ENCODE results near the gene ZNF524. TPM values are rescaled to one million over a fixed set of nuclear protein-coding genes. Genes with fewer than 3 reads are reported as not detected.

The ZNF524 gene
- total and polyA plus RNA-seq, 10 of the 15 experiments (the other 5 are each of a cell fraction or from before 2014, with no cell fraction given): 0.47 to 18.6 (median 12.4) TPM; not detected in 1

GRCh38 chr19:55638864-55639359 lies 38.8 kb downstream of the ZNF524 start (continued):
- TF ChIP-seq SMC3 (IDR thresholded peaks at IDR 0.05; ENCODE audit: borderline replicate concordance, low read length): no peak
- no peak for TF ChIP-seq BCLAF1 (IDR thresholded peaks at IDR 0.05)
- TF ChIP-seq NBN (IDR thresholded peaks at IDR 0.05): peak; percentile 18; the same call in 1 of the 2 replicates
- TF ChIP-seq SIX5 (IDR thresholded peaks at IDR 0.05; ENCODE audit: low read depth, low read length, severe bottlenecking): no peak
- no peak for TF ChIP-seq DPF2 (IDR thresholded peaks at IDR 0.05)
- no peak for TF ChIP-seq ETV6 (conservative IDR thresholded peaks at IDR 0.05 in 1 of 2, IDR thresholded peaks at IDR 0.05 in 1 of 2; ENCODE audit: borderline replicate concordance in 1 of 2, low read depth in 1 of 2)
- no peak for TF ChIP-seq HSF1 (IDR thresholded peaks at IDR 0.05; ENCODE audit: low read depth, low read length)
- TF ChIP-seq HDAC6 (IDR thresholded peaks at IDR 0.05; ENCODE audit: unreplicated experiment): no peak
- TF ChIP-seq ZNF592 (IDR thresholded peaks at IDR 0.05): no peak
- 0 out of 2 replicates have a peak, but pooled peaks have one; percentile 30 for TF ChIP-seq ATF7 (IDR thresholded peaks at IDR 0.05; ENCODE audit: low read depth)
- TF ChIP-seq RAD51 (IDR thresholded peaks at IDR 0.05): no peak
- no peak for TF ChIP-seq SMAD5 (IDR thresholded peaks at IDR 0.05; ENCODE audit: low read depth)
- 0 out of 2 replicates have a peak, but pooled peaks have one; percentile 17 for TF ChIP-seq IRF4 (IDR thresholded peaks at IDR 0.05; ENCODE audit: low read depth, low read length)
- no peak for TF ChIP-seq ZSCAN29 (IDR thresholded peaks at IDR 0.05)
- no peak for TF ChIP-seq ELK1 (IDR thresholded peaks at IDR 0.05; ENCODE audit: low read depth, low read length)
- TF ChIP-seq SRF (IDR thresholded peaks at IDR 0.05; ENCODE audit: low read depth in 2 of 2, low read length in 2 of 2): no peak
- TF ChIP-seq NFIC (IDR thresholded peaks at IDR 0.05; ENCODE audit: low read depth, low read length): no peak
- 0 out of 2 replicates have a peak, but pooled peaks have one; percentile 25 for TF ChIP-seq FOXM1 (IDR thresholded peaks at IDR 0.05; ENCODE audit: low read depth, low read length)
- no peak for TF ChIP-seq MLLT1 (IDR thresholded peaks at IDR 0.05)
- no peak for TF ChIP-seq ESRRA (IDR thresholded peaks at IDR 0.05; ENCODE audit: low read length)

Measured in GM12878 (cell line).